Large intestine (tissue), 12 donors: ENCODE results near the gene TPST2. TPM values are rescaled to one million over a fixed set of nuclear protein-coding genes. Genes with fewer than 3 reads are reported as not detected.

Experiments
- DNase-seq, 2 donors: peaks; one replicate each; pipeline versions ENCODE4 v3.0.0 to v3.0.0-alpha.2; 2013
- H3K27ac ChIP-seq: one replicate; pipeline ENCODE4 v1.5.1; 2013; ENCODE audit warnings: low read length
- H3K27me3 ChIP-seq: 2 replicates; pipeline ENCODE4 v1.6.1; 2013; ENCODE audit warnings: low read length; ENCODE audit not compliant: control insufficient read depth, insufficient read depth
- H3K36me3 ChIP-seq: 2 replicates; pipeline ENCODE4 v1.6.1; 2013; ENCODE audit warnings: low read length; ENCODE audit not compliant: control insufficient read depth, insufficient read depth
- H3K4me1 ChIP-seq: one replicate; pipeline ENCODE4 v1.6.1; 2013; ENCODE audit warnings: low read length; ENCODE audit not compliant: control insufficient read depth, insufficient read depth
- H3K4me3 ChIP-seq: one replicate; pipeline ENCODE4 v1.5.1; 2013; ENCODE audit warnings: low read length
- H3K9me3 ChIP-seq: one replicate; pipeline ENCODE4 v1.6.1; 2013; ENCODE audit warnings: mild to moderate bottlenecking, low read depth, low read length, moderate library complexity; ENCODE audit not compliant: control insufficient read depth
- WGBS: methylation state at CpG from one replicate; pipeline ENCODE4 v1.1.5; 2013; ENCODE audit warnings: low lambda C conversion rate; ENCODE audit not compliant: insufficient coverage; 5-methylcytosine and 5-hydroxymethylcytosine counted together
- long read RNA-seq, 11 donors: transcript quantifications; one replicate each; lab custom pipeline, GENCODE V29; 2026
- polyA plus RNA-seq: library from polyadenylated mRNA; unstranded; fragments of 120-200 nt; gene quantifications from one replicate; pipeline ENCODE4 v1.2.1, GENCODE V29; 2013

The TPST2 gene
- 27.5 TPM for polyA plus RNA-seq
- long read RNA-seq, donor 1, full-length matches to known transcripts: 8 of 16 reads
- long read RNA-seq, donor 1, partial matches to known transcripts: 8 of 16 reads
- long read RNA-seq, donor 1, other reads (novel, unspliced or antisense): 0 of 16 reads
- long read RNA-seq, donor 2, full-length matches to known transcripts: 15 of 23 reads
- long read RNA-seq, donor 2, partial matches to known transcripts: 8 of 23 reads
- long read RNA-seq, donor 2, other reads (novel, unspliced or antisense): 0 of 23 reads
- long read RNA-seq, donor 3, full-length matches to known transcripts: 22 of 29 reads
- long read RNA-seq, donor 3, partial matches to known transcripts: 7 of 29 reads
- long read RNA-seq, donor 3, other reads (novel, unspliced or antisense): 0 of 29 reads
- long read RNA-seq, donor 4, full-length matches to known transcripts: 5 of 5 reads
- long read RNA-seq, donor 4, partial matches to known transcripts: 0 of 5 reads
- long read RNA-seq, donor 4, other reads (novel, unspliced or antisense): 0 of 5 reads
- long read RNA-seq, donor 5, full-length matches to known transcripts: 7 of 7 reads
- long read RNA-seq, donor 5, partial matches to known transcripts: 0 of 7 reads
- long read RNA-seq, donor 5, other reads (novel, unspliced or antisense): 0 of 7 reads
- long read RNA-seq, donor 6, full-length matches to known transcripts: 10 of 10 reads
- long read RNA-seq, donor 6, partial matches to known transcripts: 0 of 10 reads
- long read RNA-seq, donor 6, other reads (novel, unspliced or antisense): 0 of 10 reads
- long read RNA-seq, donor 7, full-length matches to known transcripts: 2 of 2 reads
- long read RNA-seq, donor 7, partial matches to known transcripts: 0 of 2 reads
- long read RNA-seq, donor 7, other reads (novel, unspliced or antisense): 0 of 2 reads
- long read RNA-seq, donor 8, full-length matches to known transcripts: 11 of 31 reads
- long read RNA-seq, donor 8, partial matches to known transcripts: 20 of 31 reads
- long read RNA-seq, donor 8, other reads (novel, unspliced or antisense): 0 of 31 reads
- long read RNA-seq, donor 9, full-length matches to known transcripts: 11 of 11 reads
- long read RNA-seq, donor 9, partial matches to known transcripts: 0 of 11 reads
- long read RNA-seq, donor 9, other reads (novel, unspliced or antisense): 0 of 11 reads
- long read RNA-seq, donor 10, full-length matches to known transcripts: 13 of 13 reads
- long read RNA-seq, donor 10, partial matches to known transcripts: 0 of 13 reads
- long read RNA-seq, donor 10, other reads (novel, unspliced or antisense): 0 of 13 reads
- long read RNA-seq, donor 11, full-length matches to known transcripts: 5 of 14 reads
- long read RNA-seq, donor 11, partial matches to known transcripts: 9 of 14 reads
- long read RNA-seq, donor 11, other reads (novel, unspliced or antisense): 0 of 14 reads

DNA sequence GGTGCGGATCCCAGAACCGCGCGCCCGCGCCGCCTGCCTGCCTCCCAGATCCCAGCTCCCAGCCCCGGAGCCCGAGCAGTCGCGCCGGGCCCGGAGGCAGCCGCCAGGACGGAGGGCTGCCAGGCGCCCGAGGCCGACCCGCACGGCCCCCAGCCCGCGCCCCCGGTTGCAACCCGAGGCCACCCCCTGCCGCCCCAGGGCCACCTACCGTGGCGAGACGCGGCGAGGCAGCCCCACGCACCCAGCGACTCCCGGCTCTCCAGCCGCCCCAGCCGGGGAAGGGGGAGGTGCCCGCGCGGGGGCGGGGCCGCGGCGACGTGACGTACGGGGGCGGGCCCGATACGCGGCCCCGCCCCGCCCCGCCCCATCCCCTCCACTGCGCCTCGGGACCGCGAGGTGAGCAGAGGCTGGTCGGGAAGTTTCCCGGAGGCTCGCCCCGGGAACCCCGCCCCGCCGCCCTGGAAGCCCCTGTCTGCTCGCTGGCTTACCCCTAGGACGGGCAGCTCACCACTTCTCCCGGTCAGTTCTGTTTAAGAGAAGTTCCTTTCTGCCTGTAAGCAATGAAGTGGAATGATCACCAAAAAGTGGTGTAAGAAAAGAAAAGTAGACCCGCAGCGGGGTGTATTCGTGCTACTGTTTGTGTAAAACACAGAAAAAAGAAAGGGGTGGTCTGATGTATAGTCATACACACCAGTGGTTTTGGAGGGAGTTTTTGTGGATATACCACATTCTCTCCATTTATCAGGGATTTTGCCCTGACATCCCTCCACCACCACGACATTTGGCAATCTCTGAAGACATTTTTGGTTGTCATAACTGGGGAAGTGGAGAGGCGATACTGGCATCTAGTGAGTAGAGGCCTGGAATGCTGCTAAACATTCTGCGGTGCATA lies at the start of gene TPST2:
TSS of gene TPST2 (minus strand) at position 288 of the 892 bp plus-strand sequence. CDS start 48,502 bp downstream, outside the sequence.
- Histone ChIP-seq H3K4me1 (peaks cover 5% of the 10 kb centered on the region), H3K27ac (peak within 1 kb of the TSS; percentile 47), H3K9me3 (no peaks in the 10 kb centered on the region), H3K27me3 (no peaks in the 10 kb centered on the region), H3K4me3 (peak within 1 kb of the TSS; percentile 70), H3K36me3 (no peaks in the 10 kb centered on the region)
- DNase-seq: peak; percentile 64 to 83
- 5% methylated on average over 3 of the region's 72 CpGs for WGBS

DNA sequence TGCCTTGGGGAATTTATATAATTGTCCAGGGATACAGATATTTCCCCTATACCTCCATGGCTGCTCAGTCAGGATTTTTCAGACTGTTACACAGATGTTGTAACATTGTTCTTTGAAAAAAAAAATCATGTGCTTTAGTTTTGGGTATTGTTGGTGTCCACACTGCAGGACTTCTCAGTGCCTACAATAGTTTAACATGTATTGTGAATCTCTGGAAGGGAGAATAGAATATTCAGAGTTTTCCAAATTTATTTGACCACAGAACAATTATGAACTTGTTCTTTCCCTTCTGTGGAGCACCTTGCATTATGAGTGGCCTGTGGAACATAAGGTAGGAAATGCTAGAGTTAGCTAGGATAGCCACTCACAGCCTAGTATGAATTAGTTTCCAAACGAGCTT lies 46.4 kb upstream of the TPST2 start:
- no peak overlapping the region for H3K4me3 ChIP-seq
- H3K27me3 ChIP-seq: no peaks in the 10 kb centered on the region
- no peak overlapping the region for H3K27ac ChIP-seq
- 100% methylated on average over 1 of the region's 1 CpG for WGBS
- H3K4me1 ChIP-seq: no peaks in the 10 kb centered on the region
- DNase-seq: no peak
- H3K9me3 ChIP-seq: no peaks in the 10 kb centered on the region
- no peaks in the 10 kb centered on the region for H3K36me3 ChIP-seq

DNA sequence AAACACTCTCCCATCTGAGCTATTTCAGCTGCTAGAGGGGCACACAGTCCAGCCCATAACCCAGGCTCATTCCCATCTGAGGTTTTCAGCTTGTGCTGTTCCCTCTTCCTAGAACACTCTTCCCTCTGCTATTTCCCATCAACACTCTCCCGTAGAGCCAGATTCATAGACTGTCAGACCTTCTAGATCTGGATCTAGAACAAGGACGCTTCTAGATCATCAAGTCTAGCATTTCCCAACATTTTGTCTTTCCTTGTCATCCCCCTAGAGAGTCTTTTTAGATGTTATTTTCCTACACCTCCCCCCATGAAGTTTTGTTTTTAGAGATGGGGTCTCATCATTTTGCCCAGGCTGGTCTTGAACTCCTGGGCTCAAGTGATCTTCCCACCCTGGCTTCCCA lies 45.2 kb upstream of the TPST2 start:
- DNase-seq: no peak
- Histone ChIP-seq H3K27me3 (no peaks in the 10 kb centered on the region), H3K4me3 (no peak overlapping the region), H3K9me3 (no peaks in the 10 kb centered on the region), H3K36me3 (no peaks in the 10 kb centered on the region), H3K4me1 (no peaks in the 10 kb centered on the region), H3K27ac (no peak overlapping the region)
- 85% methylated on average over 2 of the region's 2 CpGs for WGBS

GRCh38 chr22:26634189-26634588 lies 44.3 kb upstream of the TPST2 start:
- no CpG with 5 or more reads among the region's 3 CpGs for WGBS
- Histone ChIP-seq H3K36me3 (no peaks in the 10 kb centered on the region), H3K27ac (no peak overlapping the region), H3K9me3 (no peaks in the 10 kb centered on the region), H3K4me3 (no peak overlapping the region), H3K27me3 (no peaks in the 10 kb centered on the region), H3K4me1 (peaks cover 4% of the 10 kb centered on the region)
- DNase-seq: no peak

GRCh38 chr22:26632422-26633155 lies 42.7 kb upstream of the TPST2 start:
- Histone ChIP-seq H3K27ac (no peak overlapping the region), H3K27me3 (no peaks in the 10 kb centered on the region), H3K9me3 (no peaks in the 10 kb centered on the region), H3K4me1 (peaks cover 14% of the 10 kb centered on the region), H3K4me3 (no peak overlapping the region), H3K36me3 (no peaks in the 10 kb centered on the region)
- DNase-seq: no peak
- WGBS: no CpG with 5 or more reads among the region's 8 CpGs

- DNase-seq: no peak
- H3K36me3 ChIP-seq: no peaks in the 10 kb centered on the region
- no peak overlapping the region for H3K27ac ChIP-seq
- H3K27me3 ChIP-seq: no peaks in the 10 kb centered on the region
- H3K4me1 ChIP-seq: peaks cover 14% of the 10 kb centered on the region
- H3K9me3 ChIP-seq: no peaks in the 10 kb centered on the region
- H3K4me3 ChIP-seq: no peak overlapping the region
- WGBS: no CpG with 5 or more reads among the region's 4 CpGs
These were observed 41.4 kb upstream of the TPST2 start for GRCh38 chr22:26631282-26631681.

GRCh38 chr22:26629988-26630761 lies 40.2 kb upstream of the TPST2 start:
- DNase-seq: no peak

DNA sequence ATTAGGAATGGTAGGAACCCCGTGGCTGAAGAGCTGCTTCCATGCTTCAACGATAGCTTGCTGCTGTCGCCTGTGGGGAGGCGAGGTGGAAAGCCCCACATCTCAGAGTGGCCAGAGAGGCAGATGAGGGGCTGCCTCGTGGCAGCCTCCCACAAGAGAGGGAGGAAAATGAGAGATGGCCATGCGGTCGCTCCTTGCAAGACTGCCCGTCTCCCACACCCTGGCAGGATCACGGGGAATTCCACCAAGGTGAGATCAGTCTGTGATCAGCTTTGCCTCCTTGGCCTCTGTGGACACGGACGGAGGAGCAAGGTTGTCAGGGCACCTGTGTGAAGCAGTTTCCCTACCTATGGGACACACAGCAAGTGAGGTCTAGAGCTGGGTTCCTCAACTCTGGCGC lies 34.9 kb upstream of the TPST2 start:
- no peaks in the 10 kb centered on the region for H3K36me3 ChIP-seq
- H3K4me1 ChIP-seq: peaks cover 14% of the 10 kb centered on the region
- H3K4me3 ChIP-seq: no peak overlapping the region
- H3K9me3 ChIP-seq: no peaks in the 10 kb centered on the region
- no peak for DNase-seq
- no peaks in the 10 kb centered on the region for H3K27me3 ChIP-seq
- H3K27ac ChIP-seq: no peak overlapping the region
- WGBS: no CpG with 5 or more reads among the region's 12 CpGs

More at GRCh38 chr22:26629988-26630761, 40.2 kb upstream of the TPST2 start:
- 80% methylated on average over 4 of the region's 18 CpGs for WGBS
- Histone ChIP-seq H3K4me3 (no peak overlapping the region), H3K4me1 (peaks cover 14% of the 10 kb centered on the region), H3K27ac (no peak overlapping the region), H3K36me3 (no peaks in the 10 kb centered on the region), H3K27me3 (no peaks in the 10 kb centered on the region), H3K9me3 (no peaks in the 10 kb centered on the region)
